Measurements from ENCODE around the gene DNALI1.

The DNALI1 gene

GRCh38 chr1:37595440-37596181, 38.9 kb downstream of the DNALI1 start, which contains the start of gene GNL2:
Gene GNL2 (minus strand): TSS chr1:37595937. CDS start chr1:37595822, 115 bp downstream.
- Histone ChIP-seq H3K36me3 (ENCODE audit: control insufficient read depth, insufficient read depth, low read length) (peaks cover 9% of the 10 kb centered on the region), H3K27me3 (ENCODE audit: control insufficient read depth, insufficient read depth, low read length) (no peaks in the 10 kb centered on the region), H3K4me3 (ENCODE audit: low read length) (peak within 1 kb of the TSS; percentile 86), H3K9ac (ENCODE audit: low read length) (peak within 1 kb of the TSS; percentile 70), H3K27ac (ENCODE audit: low read depth, low read length) (peak within 1 kb of the TSS; percentile 91), H3K4me1 (ENCODE audit: control insufficient read depth, insufficient read depth, low read length) (peaks cover 11% of the 10 kb centered on the region)

- Histone ChIP-seq H3K9ac (ENCODE audit: low read length) (no peak overlapping the region), H3K36me3 (ENCODE audit: control insufficient read depth, insufficient read depth, low read length) (peaks cover 6% of the 10 kb centered on the region), H3K27me3 (ENCODE audit: control insufficient read depth, insufficient read depth, low read length) (no peaks in the 10 kb centered on the region), H3K4me3 (ENCODE audit: low read length) (peak overlapping the region; percentile 86), H3K27ac (ENCODE audit: low read depth, low read length) (peak overlapping the region; percentile 91), H3K4me1 (ENCODE audit: control insufficient read depth, insufficient read depth, low read length) (peaks cover 11% of the 10 kb centered on the region)
Observed at GRCh38 chr1:37596182-37596667, 39.5 kb downstream of the DNALI1 start.

- Histone ChIP-seq H3K9ac (ENCODE audit: low read length) (no peak overlapping the region), H3K36me3 (ENCODE audit: control insufficient read depth, insufficient read depth, low read length) (no peaks in the 10 kb centered on the region), H3K27me3 (ENCODE audit: control insufficient read depth, insufficient read depth, low read length) (no peaks in the 10 kb centered on the region), H3K4me3 (ENCODE audit: low read length) (no peak overlapping the region), H3K27ac (ENCODE audit: low read depth, low read length) (no peak overlapping the region), H3K4me1 (ENCODE audit: control insufficient read depth, insufficient read depth, low read length) (peaks cover 7% of the 10 kb centered on the region)
Observed at GRCh38 chr1:37599940-37600339, 43.2 kb downstream of the DNALI1 start.

GRCh38 chr1:37601441-37601840, 44.7 kb downstream of the DNALI1 start:
- no peaks in the 10 kb centered on the region for H3K36me3 ChIP-seq (ENCODE audit: control insufficient read depth, insufficient read depth, low read length)
- no peak overlapping the region for H3K9ac ChIP-seq (ENCODE audit: low read length)
- H3K27ac ChIP-seq (ENCODE audit: low read depth, low read length): no peak overlapping the region
- H3K4me3 ChIP-seq (ENCODE audit: low read length): no peak overlapping the region
- peaks cover 9% of the 10 kb centered on the region for H3K4me1 ChIP-seq (ENCODE audit: control insufficient read depth, insufficient read depth, low read length)
- H3K27me3 ChIP-seq (ENCODE audit: control insufficient read depth, insufficient read depth, low read length): no peaks in the 10 kb centered on the region

GRCh38 chr1:37602750-37603694, 46.3 kb downstream of the DNALI1 start:
- no peak overlapping the region for H3K4me3 ChIP-seq (ENCODE audit: low read length)
- no peak overlapping the region for H3K27ac ChIP-seq (ENCODE audit: low read depth, low read length)
- no peaks in the 10 kb centered on the region for H3K27me3 ChIP-seq (ENCODE audit: control insufficient read depth, insufficient read depth, low read length)
- peaks cover 9% of the 10 kb centered on the region for H3K4me1 ChIP-seq (ENCODE audit: control insufficient read depth, insufficient read depth, low read length)
- H3K36me3 ChIP-seq (ENCODE audit: control insufficient read depth, insufficient read depth, low read length): no peaks in the 10 kb centered on the region
- H3K9ac ChIP-seq (ENCODE audit: low read length): no peak overlapping the region

- no peaks in the 10 kb centered on the region for H3K36me3 ChIP-seq (ENCODE audit: control insufficient read depth, insufficient read depth, low read length)
- no peak overlapping the region for H3K27ac ChIP-seq (ENCODE audit: low read depth, low read length)
- H3K27me3 ChIP-seq (ENCODE audit: control insufficient read depth, insufficient read depth, low read length): no peaks in the 10 kb centered on the region
- no peak overlapping the region for H3K4me3 ChIP-seq (ENCODE audit: low read length)
- peaks cover 13% of the 10 kb centered on the region for H3K4me1 ChIP-seq (ENCODE audit: control insufficient read depth, insufficient read depth, low read length)
- H3K9ac ChIP-seq (ENCODE audit: low read length): no peak overlapping the region
Observed at GRCh38 chr1:37605061-37605650, 48.4 kb downstream of the DNALI1 start.

- no peak overlapping the region for H3K9ac ChIP-seq (ENCODE audit: low read length)
- peak overlapping the region; percentile 41 for H3K27ac ChIP-seq (ENCODE audit: low read depth, low read length)
- H3K4me1 ChIP-seq (ENCODE audit: control insufficient read depth, insufficient read depth, low read length): peaks cover 13% of the 10 kb centered on the region
- H3K36me3 ChIP-seq (ENCODE audit: control insufficient read depth, insufficient read depth, low read length): no peaks in the 10 kb centered on the region
- no peaks in the 10 kb centered on the region for H3K27me3 ChIP-seq (ENCODE audit: control insufficient read depth, insufficient read depth, low read length)
- H3K4me3 ChIP-seq (ENCODE audit: low read length): no peak overlapping the region
Observed at GRCh38 chr1:37605806-37606474, 49.2 kb downstream of the DNALI1 start.

- Histone ChIP-seq H3K9ac (ENCODE audit: low read length) (no peak overlapping the region), H3K27ac (ENCODE audit: low read depth, low read length) (no peak overlapping the region), H3K4me3 (ENCODE audit: low read length) (no peak overlapping the region), H3K36me3 (ENCODE audit: control insufficient read depth, insufficient read depth, low read length) (no peaks in the 10 kb centered on the region), H3K27me3 (ENCODE audit: control insufficient read depth, insufficient read depth, low read length) (no peaks in the 10 kb centered on the region), H3K4me1 (ENCODE audit: control insufficient read depth, insufficient read depth, low read length) (peaks cover 13% of the 10 kb centered on the region)
Observed at GRCh38 chr1:37606481-37607263, 49.9 kb downstream of the DNALI1 start.

- no peak overlapping the region for H3K4me3 ChIP-seq (ENCODE audit: low read length)
- H3K27ac ChIP-seq (ENCODE audit: low read depth, low read length): no peak overlapping the region
- H3K4me1 ChIP-seq (ENCODE audit: control insufficient read depth, insufficient read depth, low read length): peaks cover 13% of the 10 kb centered on the region
- no peak overlapping the region for H3K9ac ChIP-seq (ENCODE audit: low read length)
- no peaks in the 10 kb centered on the region for H3K27me3 ChIP-seq (ENCODE audit: control insufficient read depth, insufficient read depth, low read length)
- H3K36me3 ChIP-seq (ENCODE audit: control insufficient read depth, insufficient read depth, low read length): no peaks in the 10 kb centered on the region
Observed at GRCh38 chr1:37609002-37609401, 52.3 kb downstream of the DNALI1 start.

- Histone ChIP-seq H3K9ac (ENCODE audit: low read length) (no peak overlapping the region), H3K4me3 (ENCODE audit: low read length) (no peak overlapping the region), H3K36me3 (ENCODE audit: control insufficient read depth, insufficient read depth, low read length) (no peaks in the 10 kb centered on the region), H3K27me3 (ENCODE audit: control insufficient read depth, insufficient read depth, low read length) (no peaks in the 10 kb centered on the region), H3K4me1 (ENCODE audit: control insufficient read depth, insufficient read depth, low read length) (peaks cover 12% of the 10 kb centered on the region), H3K27ac (ENCODE audit: low read depth, low read length) (no peak overlapping the region)
Observed at GRCh38 chr1:37609994-37610393, 53.3 kb downstream of the DNALI1 start.

- Histone ChIP-seq H3K27me3 (ENCODE audit: control insufficient read depth, insufficient read depth, low read length) (peaks cover 5% of the 10 kb centered on the region), H3K4me3 (ENCODE audit: low read length) (no peak overlapping the region), H3K9ac (ENCODE audit: low read length) (no peak overlapping the region), H3K36me3 (ENCODE audit: control insufficient read depth, insufficient read depth, low read length) (no peaks in the 10 kb centered on the region), H3K4me1 (ENCODE audit: control insufficient read depth, insufficient read depth, low read length) (peaks cover 4% of the 10 kb centered on the region), H3K27ac (ENCODE audit: low read depth, low read length) (no peak overlapping the region)
Observed at GRCh38 chr1:37612186-37612585, 55.4 kb downstream of the DNALI1 start.

Measured in rectal smooth muscle tissue (tissue), 1 donor.